Right lobe of liver (tissue), 4 donors: ENCODE results near the gene ABCC1.

Experiments used
- CTCF ChIP-seq, 4 donors: fragments of 200-600 bp in 3 of 4; fragments of 450-650 bp in 1 of 4; IDR thresholded peaks; one replicate each; pipeline versions ENCODE4 v1.5.1 to v1.8.0; 2016 to 2022; ENCODE audit warnings: antibody characterized with exemption in 4 of 4, mild to moderate bottlenecking in 2 of 4
- POLR2A ChIP-seq: fragments of 450-650 bp; IDR thresholded peaks from one replicate; pipeline ENCODE4 v1.6.1; 2017; ENCODE audit warnings: antibody characterized with exemption, mild to moderate bottlenecking
- donor health status: DM: no; HTN: no; CAD: no.
- donor health status: DM: no; HTN: no; CAD: no.
- donor health status: DM: no; HTN: yes; CAD: no.

- no peak for TF ChIP-seq POLR2A
- no peak for TF ChIP-seq CTCF (IDR thresholded peaks at IDR 0.05)
Observed at GRCh38 chr16:16163109-16163508, 213.7 kb downstream of the ABCC1 start.
